Peyer's patch (tissue), 4 donors: ENCODE measurements around the gene CDS2. TPM values are rescaled to one million over a fixed set of nuclear protein-coding genes. Genes with fewer than 3 reads are reported as not detected.

Source experiments
- DNase-seq, 3 donors: peaks; one replicate each; pipeline ENCODE4 v3.0.0-alpha.2; 2017 to 2019
- H3K27ac ChIP-seq, 4 donors: fragments of 200-600 bp; sonication (generic); one replicate each; pipeline ENCODE4 v1.5.1; 2016 to 2019
- H3K27me3 ChIP-seq, 2 donors: fragments of 200-600 bp; sonication (generic); one replicate each; pipeline ENCODE4 v1.5.1; 2019
- H3K36me3 ChIP-seq, 3 donors: fragments of 200-600 bp; sonication (generic); one replicate each; pipeline ENCODE4 v1.5.1; 2016 to 2019
- H3K4me1 ChIP-seq, 4 donors: fragments of 200-600 bp; sonication (generic); one replicate each; pipeline ENCODE4 v1.5.1; 2016 to 2019
- H3K4me3 ChIP-seq, 4 donors: fragments of 200-600 bp; sonication (generic); 1 replicate in 3 of 4; 2 replicates in 1 of 4; pipeline ENCODE4 v1.5.1; 2016 to 2019; ENCODE audit warnings: mild to moderate bottlenecking in 1 of 4
- H3K9me3 ChIP-seq, 4 donors: fragments of 200-600 bp; sonication (generic); one replicate each; pipeline ENCODE4 v1.5.1; 2016 to 2019; ENCODE audit warnings: mild to moderate bottlenecking in 1 of 4
- CTCF ChIP-seq, 6 experiments: fragments of 450-650 bp in 4 of 6; fragments of 200-600 bp in 2 of 6; sonication (generic) in 1 of 6; IDR thresholded peaks; one replicate each; pipeline ENCODE4 v1.5.1; 2017 to 2019; ENCODE audit warnings: antibody characterized with exemption in 6 of 6, mild to moderate bottlenecking in 3 of 6, moderate library complexity in 1 of 6
- POLR2A ChIP-seq, 2 donors: fragments of 450-650 bp; IDR thresholded peaks; one replicate each; pipeline ENCODE4 v1.5.1; 2017; ENCODE audit warnings: antibody characterized with exemption in 2 of 2, mild to moderate bottlenecking in 2 of 2, moderate library complexity in 2 of 2
- total RNA-seq, 4 donors: library from RNA; depleted of rRNA; stranded (reverse); fragments of >200 nt; gene quantifications; one replicate each; pipeline ENCODE4 v1.1.0, GENCODE V29; 2016

CDS2 gene
- total RNA-seq, 4 donors from 2014 or later, result 18.2 to 24.6 (median 22.2) TPM

DNA sequence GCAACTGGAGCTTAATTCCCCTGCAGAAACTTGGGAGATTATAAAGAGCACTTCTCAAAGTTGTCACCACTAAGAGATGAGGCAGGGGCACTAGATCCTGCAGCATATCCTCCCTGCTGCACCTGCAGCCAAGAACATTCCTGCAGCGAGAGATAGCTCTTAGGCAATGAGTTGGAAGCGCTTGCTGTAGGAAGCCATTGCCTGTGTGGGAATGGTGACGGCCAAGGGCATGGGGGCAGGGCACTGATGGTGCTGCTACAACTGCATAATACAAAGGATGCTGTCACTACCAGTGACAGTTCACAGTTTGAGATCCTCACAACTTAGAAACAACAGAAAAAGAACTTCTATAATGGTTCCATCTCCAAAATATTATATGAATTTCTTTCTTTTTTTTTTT lies 89.9 kb downstream of the CDS2 start:
- no peak for DNase-seq
- Histone ChIP-seq H3K4me1 (no peaks in the 10 kb centered on the region), H3K9me3 (no peaks in the 10 kb centered on the region), H3K27ac (no peak overlapping the region), H3K27me3 (no peaks in the 10 kb centered on the region), H3K4me3 (no peak overlapping the region), H3K36me3 (no peaks in the 10 kb centered on the region)
- TF ChIP-seq POLR2A (IDR thresholded peaks at IDR 0.05) (no peak), CTCF (IDR thresholded peaks at IDR 0.05) (no peak)

DNA sequence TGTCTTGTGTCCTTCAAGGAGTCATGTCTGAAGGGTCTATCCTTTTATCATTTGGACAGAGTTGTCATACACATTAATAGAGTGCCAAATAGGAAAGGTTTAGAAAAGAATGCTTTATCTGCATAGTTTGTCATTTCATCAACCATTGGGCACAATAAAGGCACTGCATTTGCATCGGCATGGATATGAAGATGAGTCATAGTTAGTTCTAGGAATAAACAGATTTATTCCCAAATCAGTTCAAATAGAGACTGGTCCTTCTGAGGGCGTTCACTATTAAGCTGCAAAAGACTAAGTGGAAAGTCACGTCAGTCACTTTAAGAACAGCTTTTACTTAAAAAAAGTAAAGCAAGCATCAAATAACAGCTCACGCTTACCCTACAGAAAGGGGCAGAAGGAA lies 90.8 kb downstream of the CDS2 start:
- H3K36me3 ChIP-seq, result no peaks in the 10 kb centered on the region
- no peaks in the 10 kb centered on the region for H3K4me1 ChIP-seq
- no peak for TF ChIP-seq POLR2A (IDR thresholded peaks at IDR 0.05)
- TF ChIP-seq CTCF (IDR thresholded peaks at IDR 0.05), result no peak
- no peak overlapping the region for H3K27ac ChIP-seq
- H3K9me3 ChIP-seq, result no peaks in the 10 kb centered on the region
- H3K27me3 ChIP-seq, result no peaks in the 10 kb centered on the region
- DNase-seq, result no peak
- H3K4me3 ChIP-seq, result no peak overlapping the region

DNA sequence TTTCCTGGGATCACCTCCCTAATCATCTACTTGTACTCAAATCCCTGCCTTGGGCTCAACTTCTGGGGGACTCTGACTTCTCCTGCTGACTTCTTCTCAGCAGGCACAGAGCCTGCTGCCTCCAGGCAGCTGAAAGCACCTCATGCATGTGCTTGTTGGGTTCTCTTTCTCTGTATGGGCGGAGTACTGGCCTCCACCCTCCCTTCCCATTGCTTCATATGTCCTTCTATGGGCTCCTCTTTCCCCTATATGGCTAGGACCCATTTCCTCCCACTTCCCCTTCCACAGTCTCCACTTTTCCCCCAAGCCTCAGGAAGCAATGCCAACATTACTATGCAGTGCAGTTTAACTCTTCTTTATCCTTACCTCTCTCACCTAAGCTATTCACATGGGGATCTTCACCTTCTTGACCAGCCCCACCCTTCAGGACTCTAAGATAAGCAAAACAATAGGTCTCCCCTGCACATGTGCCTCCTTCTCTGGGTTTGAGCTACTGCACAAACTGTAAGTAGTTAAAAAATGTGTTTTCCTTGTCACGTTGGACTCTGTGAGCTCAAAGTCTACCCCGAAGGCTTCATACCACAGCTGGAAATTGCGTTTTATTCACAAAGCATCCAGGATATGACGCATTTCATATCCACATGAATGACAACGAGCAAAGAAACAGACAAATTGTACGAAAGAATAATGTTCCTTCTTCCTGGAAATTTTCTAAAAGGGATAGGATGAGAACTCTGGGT lies 93.7 kb downstream of the CDS2 start:
- Histone ChIP-seq H3K9me3 (no peaks in the 10 kb centered on the region), H3K27ac (no peak overlapping the region), H3K4me3 (no peak overlapping the region), H3K27me3 (no peaks in the 10 kb centered on the region), H3K4me1 (no peaks in the 10 kb centered on the region), H3K36me3 (no peaks in the 10 kb centered on the region)
- TF ChIP-seq CTCF (IDR thresholded peaks at IDR 0.05) (no peak), POLR2A (IDR thresholded peaks at IDR 0.05) (no peak)
- no peak for DNase-seq

DNA sequence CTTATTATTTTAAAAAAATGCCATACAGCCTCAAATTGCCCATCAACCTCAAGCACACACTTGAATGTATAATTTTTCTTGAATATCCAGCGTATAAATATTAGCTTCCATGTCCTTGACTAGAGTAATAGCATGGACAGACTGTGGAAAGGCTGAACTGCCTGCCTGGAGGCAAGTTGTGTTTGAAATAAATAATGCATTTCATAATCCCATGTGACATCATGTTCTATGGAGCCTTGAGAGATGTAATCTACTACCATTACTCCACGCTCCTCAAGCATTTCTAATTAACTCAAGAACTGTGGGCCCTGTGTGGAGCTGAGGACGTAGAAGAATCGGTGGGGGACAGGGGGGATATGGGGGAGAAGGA lies 94.2 kb downstream of the CDS2 start:
- no peak overlapping the region for H3K27ac ChIP-seq
- DNase-seq, result no peak
- no peaks in the 10 kb centered on the region for H3K4me1 ChIP-seq
- no peaks in the 10 kb centered on the region for H3K9me3 ChIP-seq
- H3K27me3 ChIP-seq, result no peaks in the 10 kb centered on the region
- TF ChIP-seq CTCF (IDR thresholded peaks at IDR 0.05), result no peak
- no peaks in the 10 kb centered on the region for H3K36me3 ChIP-seq
- H3K4me3 ChIP-seq, result no peak overlapping the region

DNA sequence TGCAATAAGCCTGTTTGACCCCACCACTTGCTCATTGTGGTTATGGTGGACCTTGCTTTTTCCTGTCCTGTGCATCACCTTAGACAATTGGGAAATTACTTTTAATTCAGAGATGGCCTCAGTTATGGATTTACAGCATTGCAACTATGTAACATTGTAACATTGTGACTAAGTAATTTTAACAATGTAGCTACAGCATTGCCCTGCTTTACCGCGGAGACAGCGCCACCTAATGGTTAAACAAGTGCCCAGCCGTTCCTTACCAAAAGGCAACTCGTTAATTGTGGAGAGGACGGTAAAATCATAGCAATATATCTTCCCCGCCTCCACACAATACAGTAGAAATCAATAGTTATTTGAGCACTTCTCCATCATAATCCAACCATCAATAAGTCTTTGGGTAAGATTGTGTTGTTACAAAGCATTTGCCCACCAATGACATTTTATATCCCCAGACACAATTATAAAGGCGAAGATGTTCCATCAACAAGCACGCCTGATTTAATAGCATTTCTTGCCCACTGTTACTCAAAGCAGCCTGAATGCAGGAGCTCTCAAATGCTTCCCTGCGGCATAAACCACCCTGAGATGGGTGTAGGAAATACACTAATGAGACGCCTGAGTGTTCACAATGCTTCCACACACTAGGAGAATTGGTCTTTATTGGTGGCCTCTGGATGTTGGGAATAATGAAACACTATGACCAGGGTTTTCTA lies 96.3 kb downstream of the CDS2 start:
- H3K36me3 ChIP-seq, result no peaks in the 10 kb centered on the region
- TF ChIP-seq POLR2A (IDR thresholded peaks at IDR 0.05) (no peak), CTCF (IDR thresholded peaks at IDR 0.05) (peak; percentile 58 to 94 (median 87))
- no peak overlapping the region for H3K27ac ChIP-seq
- DNase-seq, result peak in 2 of 3 donors; percentile 26 to 81
- no peaks in the 10 kb centered on the region for H3K27me3 ChIP-seq
- H3K4me3 ChIP-seq, result no peak overlapping the region
- no peaks in the 10 kb centered on the region for H3K9me3 ChIP-seq
- no peaks in the 10 kb centered on the region for H3K4me1 ChIP-seq
